ENCODE results near the gene INAFM2. TPM values are rescaled to one million over a fixed set of nuclear protein-coding genes. Genes with fewer than 3 reads are reported as not detected.

Gene INAFM2
- total and polyA plus RNA-seq, 10 donors, result 7.4 to 29.6 (median 18.7) TPM

- no peak for DNase-seq
- 52 to 63% (median 56%) methylated on average over 23 to 26 of the region's 26 CpGs for WGBS, 5 donors
Observed at GRCh38 chr15:40322531-40323238, 807 bp upstream of the INAFM2 start.

GRCh38 chr15:40323953-40324937 lies 753 bp downstream of the INAFM2 start:
- intact Hi-C loops (cut with DNase I; ENCODE audit: low total_unique reads), result loop anchor here (5.0 kb wide), 1 partner anchor 98 kb away; no protein-coding TSS in a partner anchor
- Histone ChIP-seq H3K36me3 (peaks cover 0 to 4% (median 0%) of the 10 kb centered on the region in 6 donors), H3K4me1 (peaks cover 22 to 81% (median 57%) of the 10 kb centered on the region in 6 donors), H3K27me3 (replicated peaks in 1 of 7) (no peaks in the 10 kb centered on the region), H3K27ac (peak overlapping the region; percentile 59 to 87 (median 81)), H3K9me3 (no peaks in the 10 kb centered on the region), H3K4me3 (peak overlapping the region; percentile 63 to 93 (median 68))
- 1 to 3% (median 1%) methylated on average over 37 to 101 of the region's 101 CpGs for WGBS, 5 donors
- DNase-seq, result peak; percentile 90
- TF ChIP-seq POLR2AphosphoS5 (IDR thresholded peaks at IDR 0.05) (peak in 1 of 3 donors; percentile 11), CTCF (IDR thresholded peaks at IDR 0.05 in 8 of 11, conservative IDR thresholded peaks at IDR 0.05 in 3 of 11) (no peak)

More at GRCh38 chr15:40322531-40323238, 807 bp upstream of the INAFM2 start:
- Histone ChIP-seq H3K27ac (peak overlapping the region in 7 of 8 donors; percentile 52 to 87 (median 75)), H3K27me3 (replicated peaks in 1 of 7) (no peaks in the 10 kb centered on the region), H3K4me3 (peak overlapping the region; percentile 12 to 93 (median 53)), H3K4me1 (peaks cover 16 to 72% (median 48%) of the 10 kb centered on the region in 6 donors), H3K36me3 (no peaks in the 10 kb centered on the region), H3K9me3 (no peaks in the 10 kb centered on the region)
- TF ChIP-seq POLR2A (IDR thresholded peaks at IDR 0.05) (no peak), CTCF (IDR thresholded peaks at IDR 0.05 in 8 of 11, conservative IDR thresholded peaks at IDR 0.05 in 3 of 11) (no peak), POLR2AphosphoS5 (IDR thresholded peaks at IDR 0.05) (no peak)
- intact Hi-C loops (cut with DNase I; ENCODE audit: low total_unique reads), result loop anchor here (5.0 kb wide), 1 partner anchor 100 kb away; no protein-coding TSS in a partner anchor

- TF ChIP-seq POLR2AphosphoS5 (IDR thresholded peaks at IDR 0.05), result no peak
- TF ChIP-seq CTCF (IDR thresholded peaks at IDR 0.05 in 8 of 11, conservative IDR thresholded peaks at IDR 0.05 in 3 of 11), result no peak
- TF ChIP-seq POLR2A (IDR thresholded peaks at IDR 0.05), result no peak
- peak overlapping the region; percentile 63 to 93 (median 68) for H3K4me3 ChIP-seq
- peaks cover 0 to 4% (median 0%) of the 10 kb centered on the region in 6 donors for H3K36me3 ChIP-seq
- peaks cover 22 to 90% (median 63%) of the 10 kb centered on the region in 6 donors for H3K4me1 ChIP-seq
- no peaks in the 10 kb centered on the region for H3K27me3 ChIP-seq (replicated peaks in 1 of 7)
- H3K9me3 ChIP-seq, result no peaks in the 10 kb centered on the region
- DNase-seq, result no peak
- intact Hi-C loops (cut with DNase I; ENCODE audit: low total_unique reads), result no loop called here
- H3K27ac ChIP-seq, result peak overlapping the region in 5 of 8 donors; percentile 29 to 86 (median 79)
- 47 to 59% (median 48%) methylated on average over 2 of the region's 2 CpGs for WGBS, 5 donors
Observed at GRCh38 chr15:40325188-40325587, 1.7 kb downstream of the INAFM2 start.
